ENCODE results near the gene MLLT10. TPM values are rescaled to one million over a fixed set of nuclear protein-coding genes. Genes with fewer than 3 reads are reported as not detected.

MLLT10 gene
- total RNA-seq, 1 experiment from 2014 or later = 45.2 TPM

DNA sequence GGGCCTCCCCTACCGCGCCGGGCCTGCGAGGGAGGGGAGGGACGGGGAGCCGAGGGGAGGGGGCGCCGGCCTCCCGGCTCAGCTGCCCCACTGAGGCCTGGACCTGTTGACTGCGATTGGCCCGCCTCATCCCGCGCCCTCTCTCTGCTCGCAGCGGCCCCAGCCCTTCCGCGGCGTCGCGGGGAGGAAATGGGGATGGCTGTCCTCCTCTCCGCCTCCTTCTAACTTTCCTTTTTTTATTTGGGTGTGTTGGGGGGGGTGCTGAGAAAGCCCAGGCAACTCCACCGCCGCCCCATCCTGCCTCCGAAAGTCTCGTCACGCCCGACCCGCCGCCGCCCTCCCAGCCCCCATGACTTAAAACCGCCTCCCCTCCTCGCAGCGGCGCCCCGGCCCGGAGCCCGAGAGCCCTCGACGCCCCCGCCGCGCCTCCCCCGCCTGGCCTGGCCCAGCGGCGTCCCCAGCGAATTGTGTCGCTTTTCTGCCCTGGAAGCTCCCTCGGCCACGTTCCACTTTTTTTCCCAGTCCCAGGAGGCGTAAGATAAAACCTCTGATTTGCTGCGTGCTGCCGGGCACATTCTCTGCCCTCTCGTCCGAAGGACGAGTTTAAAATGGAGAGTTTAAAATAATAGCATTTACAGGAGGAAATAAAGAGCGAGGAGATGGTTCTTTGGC is 7.7 kb upstream of the MLLT10 start (continued):
- TF ChIP-seq, protein P1, sequence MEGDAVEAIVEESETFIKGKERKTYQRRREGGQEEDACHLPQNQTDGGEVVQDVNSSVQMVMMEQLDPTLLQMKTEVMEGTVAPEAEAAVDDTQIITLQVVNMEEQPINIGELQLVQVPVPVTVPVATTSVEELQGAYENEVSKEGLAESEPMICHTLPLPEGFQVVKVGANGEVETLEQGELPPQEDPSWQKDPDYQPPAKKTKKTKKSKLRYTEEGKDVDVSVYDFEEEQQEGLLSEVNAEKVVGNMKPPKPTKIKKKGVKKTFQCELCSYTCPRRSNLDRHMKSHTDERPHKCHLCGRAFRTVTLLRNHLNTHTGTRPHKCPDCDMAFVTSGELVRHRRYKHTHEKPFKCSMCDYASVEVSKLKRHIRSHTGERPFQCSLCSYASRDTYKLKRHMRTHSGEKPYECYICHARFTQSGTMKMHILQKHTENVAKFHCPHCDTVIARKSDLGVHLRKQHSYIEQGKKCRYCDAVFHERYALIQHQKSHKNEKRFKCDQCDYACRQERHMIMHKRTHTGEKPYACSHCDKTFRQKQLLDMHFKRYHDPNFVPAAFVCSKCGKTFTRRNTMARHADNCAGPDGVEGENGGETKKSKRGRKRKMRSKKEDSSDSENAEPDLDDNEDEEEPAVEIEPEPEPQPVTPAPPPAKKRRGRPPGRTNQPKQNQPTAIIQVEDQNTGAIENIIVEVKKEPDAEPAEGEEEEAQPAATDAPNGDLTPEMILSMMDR (IDR thresholded peaks at IDR 0.05 in 2 of 3, conservative IDR thresholded peaks at IDR 0.05 in 1 of 3; ENCODE audit: borderline replicate concordance in 1 of 3, insufficient read depth in 1 of 3, low read depth in 2 of 3, low read length in 2 of 3) = no peak
- 0 out of 2 replicates have a peak, but pooled peaks have one; percentile 11 for TF ChIP-seq SP1 (IDR thresholded peaks at IDR 0.05; ENCODE audit: low read depth)
- no peak for TF ChIP-seq JUND (IDR thresholded peaks at IDR 0.05)
- 0 out of 2 replicates have a peak, but pooled peaks have one; percentile 18 for TF ChIP-seq SIN3A (IDR thresholded peaks at IDR 0.05; ENCODE audit: low read depth)
- TF ChIP-seq EZH2 (IDR thresholded peaks at IDR 0.05) = no peak
- peak; percentile 45 for TF ChIP-seq POLR2A (IDR thresholded peaks at IDR 0.05; ENCODE audit: borderline replicate concordance, extremely low read depth, insufficient read depth, insufficient read length)
- TF ChIP-seq CBX3 (IDR thresholded peaks at IDR 0.05; ENCODE audit: low read depth) = no peak
- TF ChIP-seq TCF7L2 (IDR thresholded peaks at IDR 0.05; ENCODE audit: borderline replicate concordance, extremely low read depth, insufficient read depth, insufficient read length) = no peak
- TF ChIP-seq, protein P2, sequence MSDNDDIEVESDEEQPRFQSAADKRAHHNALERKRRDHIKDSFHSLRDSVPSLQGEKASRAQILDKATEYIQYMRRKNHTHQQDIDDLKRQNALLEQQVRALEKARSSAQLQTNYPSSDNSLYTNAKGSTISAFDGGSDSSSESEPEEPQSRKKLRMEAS (IDR thresholded peaks at IDR 0.05) = 0 out of 2 replicates have a peak, but pooled peaks have one; percentile 3

DNA sequence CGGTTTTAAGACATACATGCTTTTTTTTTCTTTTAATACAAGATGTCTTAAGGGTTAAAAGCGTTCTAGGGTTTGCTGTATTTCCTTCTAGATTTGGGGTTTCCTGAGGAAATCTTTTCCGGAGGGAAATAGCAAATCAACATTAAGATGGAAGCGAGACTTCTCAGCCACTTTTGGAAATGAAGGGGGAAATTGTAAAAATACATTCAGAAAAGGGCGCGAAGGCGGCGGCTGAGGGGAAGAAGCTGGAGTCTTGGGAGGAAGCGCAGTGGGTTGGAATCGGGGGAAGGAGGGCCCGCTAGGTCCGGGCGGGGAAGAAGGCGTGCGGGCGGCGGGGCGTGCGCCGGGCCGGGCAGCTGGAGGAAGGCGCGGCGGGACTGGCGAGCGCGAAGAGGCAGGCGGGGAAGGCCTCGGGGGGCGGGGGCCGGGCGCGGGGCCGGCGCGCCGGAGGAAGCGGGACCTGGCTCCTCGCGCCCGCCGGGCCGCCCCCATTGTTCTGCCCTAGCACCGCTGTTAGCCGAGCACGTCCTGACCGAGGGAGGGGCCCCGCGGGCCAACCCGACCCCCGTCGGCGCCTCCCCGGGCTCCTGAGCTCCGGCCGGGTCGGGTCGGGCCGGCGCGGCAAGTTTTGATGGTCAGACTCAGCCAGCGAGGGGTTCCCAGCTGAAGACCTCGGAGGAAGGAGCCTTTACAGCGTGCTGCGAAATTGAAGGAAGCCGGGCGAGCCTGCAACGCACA is 7.0 kb upstream of the MLLT10 start:
- ChIA-PET CTCF (interaction anchor here (1.3 kb wide), 1 partner anchor 31 kb away, joined by 5 read pairs; no protein-coding TSS in a partner anchor), POLR2A (interaction anchor here (1.6 kb wide), 1 partner anchor 9 kb away, joined by 9 read pairs; no protein-coding TSS in a partner anchor), RAD21 (ENCODE audit: low non-redundant PET in 1 of 2, low total read pairs in 2 of 2, uncharacterized antibody in 2 of 2, unreplicated experiment in 2 of 2) (interaction anchor here in 1 of 2 experiments (1.2 kb wide), 1 partner anchor 248 kb away, joined by 5 read pairs; no protein-coding TSS in a partner anchor)
- intact Hi-C loops (cut with micrococcal nuclease) = loop anchor here (2.0 kb wide), 1 partner anchor 30 kb away; no protein-coding TSS in a partner anchor
- no peaks in the 10 kb centered on the region for H3K79me2 ChIP-seq (ENCODE audit: insufficient read depth, low read length)
- H4K20me1 ChIP-seq (ENCODE audit: insufficient read depth) = no peaks in the 10 kb centered on the region
- no peaks in the 10 kb centered on the region for H3K9me2 ChIP-seq (ENCODE audit: insufficient read depth)
- no peaks in the 10 kb centered on the region for H3K27me3 ChIP-seq (ENCODE audit: insufficient read depth, low read length)
- H3K4me2 ChIP-seq (ENCODE audit: low read length) = peak overlapping the region; percentile 88
- peak overlapping the region; percentile 91 for H3K27ac ChIP-seq (ENCODE audit: low read depth, low read length)
- DNase-seq (ENCODE audit: low read depth, low spot score) = no peak
- H3K9me3 ChIP-seq (ENCODE audit: control insufficient read depth in 1 of 2, insufficient read depth in 1 of 2, low read depth in 1 of 2, low read length in 2 of 2) = no peaks in the 10 kb centered on the region
- peak overlapping the region; percentile 52 to 56 for H3K4me3 ChIP-seq (replicated peaks in 1 of 2; ENCODE audit: low read depth in 1 of 2, low read length in 2 of 2)
- H3K4me1 ChIP-seq (ENCODE audit: control insufficient read depth in 1 of 2, insufficient read depth in 2 of 2, low read length in 2 of 2) = peaks cover 16 to 66% of the 10 kb centered on the region in 2 experiments
- no peak overlapping the region for H2AFZ ChIP-seq (ENCODE audit: low read depth, low read length, poor library complexity, severe bottlenecking)
- H3K9ac ChIP-seq (ENCODE audit: low read length) = peak overlapping the region; percentile 86
- BruUV-seq (replicated peaks) = TSS peak; percentile 73
- H3K36me3 ChIP-seq (ENCODE audit: control insufficient read depth in 1 of 2, insufficient read depth in 2 of 2, low read length in 2 of 2) = no peaks in the 10 kb centered on the region
- ATAC-seq = peak; percentile 37
- TF ChIP-seq SP1 (IDR thresholded peaks at IDR 0.05; ENCODE audit: low read depth) (no peak), ZFX (IDR thresholded peaks at IDR 0.05) (peak; percentile 77), EZH2 (IDR thresholded peaks at IDR 0.05) (no peak), JUND (IDR thresholded peaks at IDR 0.05) (no peak), POLR2A (IDR thresholded peaks at IDR 0.05; ENCODE audit: borderline replicate concordance, extremely low read depth, insufficient read depth, insufficient read length) (no peak), CEBPB (IDR thresholded peaks at IDR 0.05; ENCODE audit: low read depth) (no peak), SRF (IDR thresholded peaks at IDR 0.05; ENCODE audit: low read depth) (no peak), YY1 (IDR thresholded peaks at IDR 0.05; ENCODE audit: extremely low read depth, insufficient replicate concordance, low read depth, low read length) (no peak), FOSL1 (IDR thresholded peaks at IDR 0.05; ENCODE audit: low read depth) (no peak), RAD21 (IDR thresholded peaks at IDR 0.05; ENCODE audit: low read depth) (0 out of 2 replicates have a peak, but pooled peaks have one; percentile 1), ELF1 (IDR thresholded peaks at IDR 0.05; ENCODE audit: borderline replicate concordance, low read depth) (no peak), EZH2phosphoT487 (IDR thresholded peaks at IDR 0.05; ENCODE audit: borderline replicate concordance) (no peak), EGR1 (IDR thresholded peaks at IDR 0.05; ENCODE audit: low read depth) (no peak)
- TF ChIP-seq, protein P1 (IDR thresholded peaks at IDR 0.05 in 2 of 3, conservative IDR thresholded peaks at IDR 0.05 in 1 of 3; ENCODE audit: borderline replicate concordance in 1 of 3, insufficient read depth in 1 of 3, low read depth in 2 of 3, low read length in 2 of 3) = no peak
- TF ChIP-seq, protein P3, sequence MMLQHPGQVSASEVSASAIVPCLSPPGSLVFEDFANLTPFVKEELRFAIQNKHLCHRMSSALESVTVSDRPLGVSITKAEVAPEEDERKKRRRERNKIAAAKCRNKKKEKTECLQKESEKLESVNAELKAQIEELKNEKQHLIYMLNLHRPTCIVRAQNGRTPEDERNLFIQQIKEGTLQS (IDR thresholded peaks at IDR 0.05) = no peak
